Parathyroid adenoma (tissue), 2 donors: ENCODE data around the gene IFIH1.
A peak's percentile ranks its signal among the peaks of the same experiment; 100 is the strongest.

Source experiments
- H2AFZ ChIP-seq: fragments of 300-600 bp; sonication (generic); one replicate; pipeline ENCODE4 v1.7.0; 2017; ENCODE audit warnings: antibody characterized with exemption, mild to moderate bottlenecking
- H3K27ac ChIP-seq: fragments of 300-600 bp; sonication (generic); one replicate; pipeline ENCODE4 v1.7.0; 2017
- H3K27me3 ChIP-seq: fragments of 300-600 bp; sonication (generic); one replicate; pipeline ENCODE4 v1.7.0; 2017; ENCODE audit warnings: low read length; ENCODE audit not compliant: control insufficient read depth, insufficient read depth
- H3K36me3 ChIP-seq: fragments of 300-600 bp; sonication (generic); one replicate; pipeline ENCODE4 v1.7.0; 2017; ENCODE audit warnings: low read length; ENCODE audit not compliant: control insufficient read depth, insufficient read depth
- H3K4me1 ChIP-seq: fragments of 300-600 bp; sonication (generic); one replicate; pipeline ENCODE4 v1.7.0; 2017; ENCODE audit warnings: control low read depth
- H3K4me2 ChIP-seq: fragments of 300-600 bp; sonication (generic); one replicate; pipeline ENCODE4 v1.7.0; 2017; ENCODE audit warnings: low read length
- H3K4me3 ChIP-seq: fragments of 300-600 bp; sonication (generic); one replicate; pipeline ENCODE4 v1.7.0; 2017; ENCODE audit warnings: low read depth, low read length
- H3K79me2 ChIP-seq: fragments of 300-600 bp; sonication (generic); one replicate; pipeline ENCODE4 v1.7.0; 2017; ENCODE audit warnings: control low read depth
- H3K9ac ChIP-seq: fragments of 300-600 bp; sonication (generic); one replicate; pipeline ENCODE4 v1.7.0; 2017; ENCODE audit warnings: mild to moderate bottlenecking
- H3K9me3 ChIP-seq: fragments of 300-600 bp; sonication (generic); one replicate; pipeline ENCODE4 v1.7.0; 2017; ENCODE audit warnings: low read length; ENCODE audit not compliant: control insufficient read depth
- CTCF ChIP-seq: fragments of 300-600 bp; sonication (generic); IDR thresholded peaks from one replicate; pipeline ENCODE4 v1.7.0; 2017; ENCODE audit warnings: antibody characterized with exemption, mild to moderate bottlenecking
- donor health status: primary hyperparathyroidism.

Gene IFIH1

GRCh38 chr2:162333968-162334367, 15.5 kb upstream of the IFIH1 start:
- Histone ChIP-seq H3K9me3 (no peaks in the 10 kb centered on the region), H2AFZ (peak overlapping the region; percentile 20), H3K36me3 (no peaks in the 10 kb centered on the region), H3K4me3 (no peak overlapping the region), H3K9ac (no peak overlapping the region), H3K27ac (no peak overlapping the region), H3K4me2 (no peak overlapping the region), H3K79me2 (no peaks in the 10 kb centered on the region), H3K4me1 (no peaks in the 10 kb centered on the region), H3K27me3 (no peaks in the 10 kb centered on the region)
- peak; percentile 34 for TF ChIP-seq CTCF

GRCh38 chr2:162330881-162331280, 12.4 kb upstream of the IFIH1 start:
- no peak overlapping the region for H3K4me2 ChIP-seq
- no peaks in the 10 kb centered on the region for H3K36me3 ChIP-seq
- H3K9me3 ChIP-seq: no peaks in the 10 kb centered on the region
- H3K27me3 ChIP-seq: no peaks in the 10 kb centered on the region
- H3K4me1 ChIP-seq: no peaks in the 10 kb centered on the region
- no peak overlapping the region for H3K4me3 ChIP-seq
- no peak overlapping the region for H2AFZ ChIP-seq
- H3K79me2 ChIP-seq: no peaks in the 10 kb centered on the region
- no peak for TF ChIP-seq CTCF
- no peak overlapping the region for H3K9ac ChIP-seq
- H3K27ac ChIP-seq: no peak overlapping the region

- no peaks in the 10 kb centered on the region for H3K36me3 ChIP-seq
- H3K4me3 ChIP-seq: no peak overlapping the region
- no peaks in the 10 kb centered on the region for H3K4me1 ChIP-seq
- TF ChIP-seq CTCF: no peak
- H3K79me2 ChIP-seq: no peaks in the 10 kb centered on the region
- H3K27me3 ChIP-seq: no peaks in the 10 kb centered on the region
- H3K4me2 ChIP-seq: no peak overlapping the region
- H3K9me3 ChIP-seq: no peaks in the 10 kb centered on the region
- H3K27ac ChIP-seq: no peak overlapping the region
- no peak overlapping the region for H3K9ac ChIP-seq
- H2AFZ ChIP-seq: no peak overlapping the region
Measured at GRCh38 chr2:162328424-162329157, 10.1 kb upstream of the IFIH1 start.

- Histone ChIP-seq H3K36me3 (no peaks in the 10 kb centered on the region), H3K4me1 (no peaks in the 10 kb centered on the region), H3K27ac (no peak overlapping the region), H2AFZ (no peak overlapping the region), H3K9me3 (no peaks in the 10 kb centered on the region), H3K27me3 (no peaks in the 10 kb centered on the region), H3K79me2 (no peaks in the 10 kb centered on the region), H3K4me2 (no peak overlapping the region), H3K9ac (no peak overlapping the region), H3K4me3 (no peak overlapping the region)
- no peak for TF ChIP-seq CTCF
Measured at GRCh38 chr2:162327806-162328205, 9.3 kb upstream of the IFIH1 start.
